Adipose tissue (tissue), 3 donors: Measurements from ENCODE around the gene BMP7. TPM values are rescaled to one million over a fixed set of nuclear protein-coding genes. Genes with fewer than 3 reads are reported as not detected.

ENCODE experiments used
- H3K27ac ChIP-seq: one replicate; pipeline ENCODE4 v1.5.1; 2013; ENCODE audit warnings: low read depth, low read length
- WGBS, 3 donors: extraction: QIAGEN DNeasy Blood & Tissue Kit; methylation state at CpG; one replicate each; pipeline ENCODE4 v1.1.7; 2013; 5-methylcytosine and 5-hydroxymethylcytosine counted together
- polyA plus RNA-seq, 3 donors: library from polyadenylated mRNA; stranded (reverse); fragments of 200-250 nt; gene quantifications; one replicate each; pipeline ENCODE4 v1.2.3, GENCODE V29; 2013
- donor health status: healthy with polysubstance abuse.
- donor health status: Bipolar disorder and iron deficiency.
- donor health status: healthy.

The BMP7 gene
- polyA plus RNA-seq, 3 donors: 0.41 to 1.1 (median 0.43) TPM

DNA sequence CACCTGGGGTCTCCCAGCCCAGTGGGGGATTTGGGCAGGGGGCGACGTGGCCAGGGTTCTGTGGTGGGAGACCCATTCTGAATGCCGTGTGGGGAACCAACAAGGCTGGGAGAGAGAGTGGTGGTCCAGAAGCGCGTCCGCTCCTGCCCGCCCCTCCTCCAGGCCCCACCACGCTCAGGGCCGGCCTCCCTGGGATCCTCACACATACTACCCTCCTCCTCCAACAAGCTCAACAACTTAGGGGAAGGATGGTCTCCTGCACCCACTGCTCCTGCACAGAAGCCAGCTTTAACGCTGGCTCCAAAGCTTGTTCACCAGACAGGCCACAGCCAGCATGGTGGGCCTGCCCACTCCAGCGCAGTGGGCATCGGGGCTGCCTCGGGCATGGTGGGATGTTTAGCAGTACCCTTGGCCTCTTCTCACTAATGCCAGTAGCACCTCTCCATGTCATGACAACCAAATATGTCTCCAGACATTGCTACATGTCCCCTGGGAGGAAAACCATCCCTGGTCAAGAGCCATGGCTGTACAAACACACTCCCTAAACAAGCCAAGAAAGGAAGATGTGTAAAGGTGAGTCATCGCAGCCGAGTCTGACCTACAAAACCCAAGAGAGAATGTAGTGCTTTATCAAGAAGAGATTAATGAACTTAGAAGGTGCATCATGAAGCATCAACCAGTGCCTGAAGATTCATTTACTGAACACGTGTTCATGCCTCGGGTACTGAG lies 75.7 kb downstream of the BMP7 start:
- no peak overlapping the region for H3K27ac ChIP-seq
- 90 to 94% (median 91%) methylated on average over 15 to 17 of the region's 17 CpGs for WGBS, 3 donors

DNA sequence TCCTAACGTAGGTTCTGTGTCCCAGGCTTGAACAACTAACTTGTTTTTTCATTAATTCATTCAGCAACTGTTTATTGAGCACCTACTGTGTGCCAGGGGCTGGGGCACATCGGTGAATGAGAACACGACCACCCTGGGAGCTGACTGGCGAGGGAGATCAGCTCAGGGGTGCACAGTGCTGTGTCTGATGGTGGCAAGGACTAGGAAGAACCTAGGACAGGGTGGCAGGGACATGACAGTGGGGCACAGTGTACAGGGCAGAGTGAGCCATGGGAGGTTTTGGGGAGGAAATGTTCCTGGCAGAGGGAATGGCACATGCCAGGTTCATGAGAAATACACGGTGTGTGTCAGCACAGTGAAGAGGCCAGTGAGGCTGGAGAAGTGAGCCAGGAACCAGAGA lies 76.7 kb downstream of the BMP7 start:
- 78 to 90% (median 89%) methylated on average over 5 of the region's 5 CpGs for WGBS, 3 donors
- no peak overlapping the region for H3K27ac ChIP-seq

DNA sequence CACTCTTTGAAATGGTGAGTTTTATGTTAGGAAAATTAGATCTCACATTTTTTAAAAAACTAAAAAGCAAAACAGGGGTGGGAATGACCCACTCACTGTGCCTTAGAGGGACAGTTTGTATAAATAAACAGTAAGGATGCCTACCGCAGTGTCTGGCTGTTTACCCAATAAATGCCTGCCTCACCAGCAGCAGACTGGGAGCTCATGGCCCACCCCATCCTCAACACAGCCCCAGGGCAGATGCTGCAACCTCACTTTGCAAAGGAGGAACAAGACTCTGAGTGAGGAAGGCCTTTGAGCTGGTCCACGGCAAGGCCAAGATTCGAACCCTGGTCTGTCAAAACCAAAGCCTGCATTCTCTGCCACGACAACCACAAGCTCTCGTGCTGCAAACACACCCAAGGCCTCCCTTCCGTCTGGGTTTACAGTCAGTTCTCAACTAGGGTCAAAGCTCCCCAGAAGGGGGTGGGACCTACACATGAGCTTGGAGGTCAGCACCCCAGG lies 77.8 kb downstream of the BMP7 start:
- no peak overlapping the region for H3K27ac ChIP-seq
- WGBS, 3 donors: 83 to 87% (median 84%) methylated on average over 6 of the region's 6 CpGs

DNA sequence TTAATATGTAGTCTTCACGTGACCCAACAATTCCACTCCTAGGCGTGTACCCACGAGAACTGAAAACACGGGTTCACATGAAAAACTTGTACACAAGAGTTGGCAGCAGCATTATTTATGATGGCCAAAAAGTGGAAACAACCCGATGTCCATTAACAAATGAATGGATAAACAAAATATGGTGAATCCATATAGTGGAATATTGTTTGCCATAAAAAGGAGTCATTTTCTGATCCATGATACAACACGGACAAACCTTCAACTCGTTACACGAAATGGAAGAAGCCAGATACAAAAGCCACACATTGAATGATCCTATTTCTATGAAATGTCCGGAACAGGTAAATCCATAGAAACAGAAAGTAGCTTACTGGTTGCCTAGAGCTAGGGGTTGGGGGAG lies 78.4 kb downstream of the BMP7 start:
- 84 to 94% (median 93%) methylated on average over 9 of the region's 9 CpGs for WGBS, 3 donors
- no peak overlapping the region for H3K27ac ChIP-seq

DNA sequence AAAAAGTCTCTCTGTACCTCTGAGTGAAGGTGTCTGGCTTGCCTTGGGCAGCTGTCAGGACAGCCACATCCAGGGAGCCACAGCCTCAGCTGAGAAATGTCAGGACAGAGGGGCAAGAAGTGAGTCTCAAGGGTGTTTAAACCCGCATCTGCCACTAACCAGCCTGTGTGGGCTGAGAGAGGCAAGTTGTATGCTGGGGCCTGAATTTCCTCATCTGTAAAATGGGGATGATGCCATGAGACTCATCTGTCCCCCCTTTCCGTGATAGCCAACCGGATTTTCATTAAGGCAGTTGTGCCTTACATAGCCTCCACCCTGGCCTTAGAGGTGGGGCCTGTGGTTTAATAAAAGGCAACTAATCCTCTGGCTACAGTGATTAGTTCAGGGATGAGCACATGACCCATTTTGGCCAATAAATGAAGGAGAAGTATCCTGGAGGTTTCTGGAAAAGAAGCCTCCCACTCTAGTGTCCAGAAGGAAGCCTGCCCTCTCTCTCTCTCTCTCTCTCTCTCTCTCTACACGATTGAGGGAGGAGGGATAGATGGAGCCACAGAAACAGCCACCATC lies 79.3 kb downstream of the BMP7 start:
- 82 to 85% (median 84%) methylated on average over 4 of the region's 4 CpGs for WGBS, 3 donors
- H3K27ac ChIP-seq: no peak overlapping the region

DNA sequence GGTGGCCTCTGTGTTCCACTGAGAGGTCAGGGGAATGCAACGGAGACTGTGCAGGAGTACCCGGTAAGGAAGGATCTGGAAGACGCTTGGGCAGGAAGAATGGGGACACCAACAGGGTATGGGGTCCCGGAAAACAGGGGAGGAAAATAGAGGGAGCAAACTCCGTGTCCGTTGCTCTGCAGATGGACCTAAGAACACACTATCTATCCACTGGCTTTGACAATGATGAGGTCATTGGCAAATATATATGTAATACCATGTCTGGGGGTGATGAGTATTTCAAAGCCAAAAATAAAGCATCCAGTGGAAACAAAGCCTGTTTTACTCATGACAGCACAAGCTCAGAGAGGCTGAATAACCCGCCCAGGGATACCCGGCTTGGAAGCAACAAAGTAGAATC lies 80.2 kb downstream of the BMP7 start:
- no peak overlapping the region for H3K27ac ChIP-seq
- WGBS, 3 donors: 87 to 91% (median 88%) methylated on average over 8 of the region's 8 CpGs

DNA sequence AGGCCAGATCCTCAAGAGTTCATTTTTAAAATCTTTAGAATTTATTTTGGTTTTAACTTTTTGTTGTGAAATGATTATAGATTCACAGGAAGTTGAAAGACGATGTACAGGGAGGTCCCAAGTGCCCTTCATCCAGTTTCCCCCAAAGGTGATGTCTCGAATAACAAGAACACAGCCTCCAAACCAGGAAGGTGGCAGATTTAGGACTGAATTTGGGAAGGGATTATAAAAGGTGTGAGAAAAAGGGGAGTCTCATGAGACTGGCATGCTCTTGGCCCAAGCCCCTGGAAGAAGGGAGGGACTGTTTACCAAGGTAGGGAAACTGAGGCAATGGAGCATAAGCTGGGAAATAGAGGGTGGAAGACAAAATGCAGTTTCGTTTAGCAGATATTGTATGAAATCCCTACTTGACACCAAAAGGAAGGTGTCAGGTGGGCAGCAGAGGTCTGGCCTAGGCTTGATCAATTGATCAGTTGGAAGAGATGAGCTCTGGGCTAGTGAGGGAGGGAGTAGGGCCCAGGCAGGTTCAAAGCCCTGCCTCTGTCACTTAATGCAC lies 81.2 kb downstream of the BMP7 start:
- H3K27ac ChIP-seq: no peak overlapping the region
- 83 to 90% (median 85%) methylated on average over 3 of the region's 3 CpGs for WGBS, 3 donors

DNA sequence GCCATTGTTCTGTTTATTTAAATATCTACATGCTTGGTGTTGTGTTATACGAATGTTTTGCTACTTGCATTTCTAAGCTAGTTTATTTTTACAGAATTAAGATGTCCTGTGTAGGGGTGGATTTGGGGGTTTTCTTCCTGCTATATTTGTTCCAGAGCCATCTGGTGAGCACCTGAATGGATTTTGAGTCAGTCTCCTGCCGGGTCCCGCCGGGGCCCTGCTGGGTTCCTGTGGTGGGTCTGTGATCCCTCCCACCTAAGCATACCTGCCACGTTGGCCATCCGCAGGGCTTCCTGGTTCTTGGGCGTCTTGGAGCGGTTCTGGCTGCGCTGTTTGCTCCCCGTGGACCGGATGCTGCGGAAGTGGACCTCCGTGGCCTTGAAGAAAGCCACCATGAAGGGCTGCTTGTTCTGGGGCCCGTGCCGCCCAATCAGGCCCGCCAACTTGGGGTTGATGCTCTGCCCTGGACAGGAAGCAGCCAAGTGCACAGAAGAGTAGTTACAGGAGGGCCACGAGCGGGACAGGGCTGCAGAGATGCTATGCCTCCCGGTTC lies 82.9 kb downstream of the BMP7 start:
- no peak overlapping the region for H3K27ac ChIP-seq
- WGBS, 3 donors: 86 to 89% (median 88%) methylated on average over 19 of the region's 19 CpGs

DNA sequence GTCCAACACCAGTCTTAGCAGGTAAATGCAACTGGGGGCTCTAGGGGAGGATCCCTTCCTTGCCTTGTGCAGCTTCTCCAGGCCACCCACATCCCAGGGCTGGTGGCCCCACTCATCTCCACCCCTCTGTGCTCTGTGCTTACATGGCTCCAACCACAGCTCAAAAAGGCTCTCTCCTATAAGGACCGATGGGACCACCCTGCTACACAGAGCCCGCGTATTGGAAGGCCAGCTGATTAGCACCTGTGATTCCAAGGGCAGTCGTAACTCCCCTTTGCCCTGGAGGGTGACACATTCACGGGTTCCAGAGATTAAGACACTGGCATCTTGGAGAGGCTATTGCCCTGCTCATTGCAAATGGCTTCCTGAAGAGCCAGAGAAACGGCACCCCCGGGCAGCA lies 84.8 kb downstream of the BMP7 start:
- WGBS, 3 donors: 57 to 67% (median 64%) methylated on average over 7 of the region's 7 CpGs
- H3K27ac ChIP-seq: no peak overlapping the region

DNA sequence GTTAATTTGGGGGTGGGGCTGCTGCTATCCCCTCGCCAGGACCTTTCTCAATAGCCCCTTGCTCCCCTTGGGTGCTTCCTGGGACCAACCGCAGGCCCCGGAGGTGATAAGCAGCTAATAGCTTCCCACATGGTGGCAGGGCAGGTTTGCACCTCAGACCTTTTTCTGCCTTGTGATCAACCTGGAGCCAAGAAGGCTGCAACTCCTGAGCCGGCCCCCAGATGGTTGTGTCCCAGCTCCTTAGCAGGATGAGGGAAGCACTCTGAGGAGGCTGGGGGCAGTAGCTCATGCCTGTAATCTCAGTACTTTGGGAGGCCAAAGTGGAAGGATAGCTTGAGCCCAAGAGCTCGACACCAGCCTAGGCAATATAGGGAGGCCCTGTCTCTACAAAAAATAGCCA lies 85.5 kb downstream of the BMP7 start:
- 35 to 66% (median 48%) methylated on average over 5 of the region's 5 CpGs for WGBS, 3 donors
- H3K27ac ChIP-seq: no peak overlapping the region

DNA sequence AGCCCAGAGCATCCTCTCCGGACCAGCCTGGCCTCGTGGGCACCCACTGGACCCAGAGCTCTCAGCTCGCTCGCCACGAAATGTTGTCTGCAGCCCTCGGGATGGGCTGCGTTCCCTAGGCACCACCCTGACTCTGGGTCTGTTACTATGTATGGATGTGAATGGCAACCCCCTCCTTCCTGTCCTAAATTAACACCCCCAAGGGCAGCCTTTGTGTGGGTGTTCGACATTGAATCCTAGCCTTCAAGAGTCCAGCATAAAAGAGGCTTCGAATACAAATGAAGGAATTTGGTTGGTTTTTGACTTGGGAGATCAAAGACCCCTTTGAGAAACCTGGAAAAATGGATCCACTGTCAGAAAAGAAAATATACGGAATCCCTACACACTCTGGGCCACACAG lies 86.1 kb downstream of the BMP7 start:
- WGBS, 3 donors: 70 to 76% (median 75%) methylated on average over 10 of the region's 10 CpGs
- no peak overlapping the region for H3K27ac ChIP-seq

DNA sequence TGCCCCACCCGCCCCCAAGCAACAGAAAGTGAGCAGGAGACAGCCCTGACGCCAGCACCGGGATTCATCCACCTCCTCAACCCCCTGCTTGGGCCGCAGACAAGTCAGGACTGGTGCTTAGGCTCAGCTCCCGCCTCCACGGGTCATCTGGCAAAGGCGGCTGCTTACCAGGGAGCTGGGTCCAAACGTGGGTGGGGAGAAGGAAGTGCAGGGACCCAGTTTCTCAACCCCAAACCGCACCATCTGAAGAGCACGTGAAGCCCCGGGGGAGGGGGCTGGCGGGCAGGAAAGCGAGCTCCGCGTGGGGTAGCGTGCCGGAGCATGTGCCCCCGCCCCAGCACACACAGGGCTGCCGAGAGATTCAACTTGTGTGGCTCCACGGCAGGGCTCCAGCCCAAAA lies 87.2 kb downstream of the BMP7 start:
- no peak overlapping the region for H3K27ac ChIP-seq
- 61 to 78% (median 65%) methylated on average over 19 to 20 of the region's 20 CpGs for WGBS, 3 donors

DNA sequence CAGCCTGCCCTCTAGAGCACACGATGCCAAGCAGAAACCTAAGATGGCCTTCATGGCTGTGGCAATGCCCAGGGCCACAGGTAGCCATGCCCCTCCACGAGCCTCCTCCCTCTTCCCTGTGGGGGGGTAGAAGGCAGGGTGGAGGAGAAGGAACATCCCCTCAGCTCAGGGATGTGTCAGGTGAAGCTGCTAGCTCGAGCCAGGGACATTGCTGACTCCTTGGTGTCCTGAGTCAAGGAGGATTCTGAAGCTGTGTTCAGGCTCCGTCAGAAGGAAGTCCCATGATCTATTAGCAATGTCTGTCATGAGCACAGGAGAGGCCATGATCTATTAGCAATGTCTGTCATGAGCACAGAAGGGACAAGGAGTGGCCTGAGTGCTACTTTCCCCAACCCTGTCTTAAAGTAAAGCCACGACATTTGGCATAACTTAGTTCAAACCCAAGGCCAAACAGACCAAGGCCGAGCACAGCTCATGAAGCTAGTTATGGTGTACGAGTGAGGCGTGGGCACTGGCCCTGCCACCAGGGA lies 87.8 kb downstream of the BMP7 start:
- 85 to 86% (median 85%) methylated on average over 8 of the region's 8 CpGs for WGBS, 3 donors

DNA sequence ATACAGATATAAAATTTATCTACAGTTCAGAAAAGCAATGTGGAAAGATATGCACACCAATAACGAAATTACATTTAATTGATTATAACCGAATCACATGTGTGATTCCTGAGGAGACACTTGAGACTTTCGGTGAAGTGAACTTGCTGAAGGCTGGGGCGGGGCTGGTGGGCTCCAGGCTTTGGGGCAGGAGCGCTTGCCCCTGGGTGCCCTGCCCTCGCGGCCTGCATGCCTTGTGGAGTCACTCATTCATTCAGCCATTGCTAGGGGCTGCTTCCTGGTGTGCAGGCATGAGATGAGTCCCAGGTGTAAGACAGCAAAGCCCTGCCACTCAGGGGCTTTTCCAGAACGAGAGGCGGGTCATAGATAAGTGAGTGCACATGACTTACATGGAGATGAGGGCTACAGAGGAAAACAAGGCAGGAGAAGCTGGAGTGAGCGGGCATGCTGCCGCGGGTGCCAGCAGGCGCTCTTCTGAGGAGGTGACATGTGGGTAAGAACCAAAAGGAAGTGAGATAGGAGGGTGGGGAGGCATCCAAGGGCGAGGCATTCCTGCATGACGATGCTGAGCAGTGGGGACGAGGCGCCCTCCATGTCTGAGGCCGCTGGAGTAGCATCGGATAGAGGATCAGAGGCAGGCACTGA lies 88.7 kb downstream of the BMP7 start:
- no peak overlapping the region for H3K27ac ChIP-seq
- 86 to 91% (median 87%) methylated on average over 19 of the region's 19 CpGs for WGBS, 3 donors

More for the DNA sequence above, 87.8 kb downstream of the BMP7 start:
- H3K27ac ChIP-seq: no peak overlapping the region

DNA sequence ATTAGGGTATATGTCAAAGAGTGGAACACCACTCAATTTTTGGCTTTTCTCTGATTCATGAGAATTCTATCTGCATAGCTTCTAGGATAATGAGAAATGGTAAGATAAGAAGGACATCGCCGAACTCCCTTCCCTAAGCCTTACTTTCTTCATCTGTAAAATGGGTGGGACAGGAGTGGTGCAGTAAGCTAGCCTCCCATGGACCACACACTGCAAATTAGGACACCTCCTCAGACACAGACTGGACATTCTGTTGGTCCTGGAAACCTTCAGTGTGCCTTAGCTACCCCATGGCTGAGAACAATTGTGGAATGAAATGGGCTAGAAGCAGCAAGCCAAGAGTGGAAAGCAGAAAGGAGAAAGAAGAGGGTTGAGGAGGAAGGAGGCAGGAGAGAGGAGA lies 89.6 kb downstream of the BMP7 start:
- no peak overlapping the region for H3K27ac ChIP-seq
- 92 to 94% (median 92%) methylated on average over 2 of the region's 2 CpGs for WGBS, 3 donors

DNA sequence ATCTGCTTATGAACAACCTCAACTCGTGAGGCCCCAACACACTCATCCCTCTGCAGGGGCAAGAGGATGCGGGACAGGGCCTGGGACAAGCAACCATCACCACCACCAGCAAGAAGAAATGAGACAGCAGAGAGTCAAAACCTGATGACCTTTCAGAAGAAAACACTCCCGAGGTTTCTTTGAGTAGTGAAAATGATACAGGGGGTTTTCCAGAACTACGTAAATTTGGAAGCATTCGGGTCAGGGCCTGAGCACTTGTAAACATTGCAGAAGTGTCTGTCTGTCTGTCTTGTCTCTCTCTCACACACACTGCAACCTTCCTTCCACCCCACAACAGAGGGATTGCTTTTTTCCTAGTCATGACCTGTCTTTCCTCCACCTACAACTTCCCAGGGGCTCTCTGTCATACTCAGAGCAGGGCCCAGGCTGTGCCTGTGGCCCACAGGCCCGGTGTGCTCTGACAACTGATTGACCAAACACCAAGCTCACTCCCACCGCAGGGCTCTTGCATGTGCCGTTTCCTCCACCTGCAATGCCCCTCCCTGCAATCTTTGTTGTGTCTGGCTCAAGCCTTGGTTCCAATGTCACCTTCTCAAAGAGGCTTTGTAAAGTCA lies 90.9 kb downstream of the BMP7 start:
- H3K27ac ChIP-seq: no peak overlapping the region
- WGBS, 3 donors: 79 to 84% (median 81%) methylated on average over 8 of the region's 8 CpGs

DNA sequence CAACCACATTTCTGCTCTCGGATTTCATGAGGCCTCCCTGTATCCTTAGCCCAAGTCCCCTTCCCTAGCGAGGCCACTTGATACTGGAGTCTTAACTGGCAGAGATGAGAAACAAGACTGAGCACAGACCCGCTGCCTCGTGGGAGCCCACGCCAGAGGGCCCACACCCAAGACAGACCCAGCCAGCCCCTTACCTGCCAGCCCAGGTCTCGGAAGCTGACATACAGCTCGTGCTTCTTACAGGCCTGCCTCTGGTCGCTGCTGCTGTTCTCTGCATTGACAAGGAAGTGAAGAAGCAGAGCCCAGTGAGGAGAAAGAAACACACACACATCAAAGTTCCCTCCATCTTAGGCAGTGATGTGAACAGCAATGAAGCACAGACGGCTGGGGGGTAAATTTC lies 91.7 kb downstream of the BMP7 start:
- H3K27ac ChIP-seq: no peak overlapping the region
- 83 to 96% (median 84%) methylated on average over 9 of the region's 9 CpGs for WGBS, 3 donors

DNA sequence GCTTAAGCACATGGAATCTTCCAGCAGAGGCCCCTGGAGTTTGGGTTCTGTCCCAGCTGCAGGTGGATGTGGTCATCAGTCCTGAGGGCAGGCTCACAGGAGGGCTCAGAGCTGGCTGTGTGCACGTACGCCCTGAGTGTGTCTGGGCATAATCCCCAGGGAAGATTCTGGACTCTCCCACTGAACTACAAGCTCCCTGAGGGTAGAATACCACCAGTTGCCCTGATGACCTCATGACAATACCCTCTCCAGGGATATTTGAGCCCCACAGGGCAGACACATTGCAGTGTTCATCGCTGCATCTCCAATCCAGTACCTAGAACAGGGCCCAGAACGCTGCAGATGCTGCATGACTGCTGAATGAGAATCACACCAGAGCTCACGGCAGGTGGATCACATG lies 92.5 kb downstream of the BMP7 start:
- WGBS, 3 donors: 87 to 94% (median 90%) methylated on average over 5 of the region's 5 CpGs
- H3K27ac ChIP-seq: no peak overlapping the region
